SK-N-SH (cell line): Measurements from ENCODE around the gene PPM1B. TPM values are rescaled to one million over a fixed set of nuclear protein-coding genes. Genes with fewer than 3 reads are reported as not detected.

Experiments
- CTCF ChIA-PET: fragments of 300-600, 350-600 bp; formaldehyde crosslinking; extraction: SDS; loops from one replicate; lab custom pipeline; 2021; lab: Yijun Ruan, JAX
- POLR2A ChIA-PET: fragments of 350-600 bp; sonication (Branson Sonifier 250); formaldehyde crosslinking; extraction: SDS; loops from one replicate; lab custom pipeline; 2020; ENCODE audit warnings: antibody characterized with exemption, inconsistent platforms; lab: Yijun Ruan, JAX
- DNase-seq: peaks from one replicate; pipeline ENCODE4 v3.0.0; 2012
- H2AFZ ChIP-seq: fragments of 200-600 bp; sonication (generic); 2 replicates; pipeline ENCODE4 v1.8.1; 2016; ENCODE audit warnings: antibody characterized with exemption, mild to moderate bottlenecking, low read depth
- H3F3A ChIP-seq: fragments of 200-600 bp; sonication (generic); replicated peaks from 2 replicates; pipeline ENCODE3; 2016; ENCODE audit warnings: antibody characterized with exemption, mild to moderate bottlenecking; ENCODE audit not compliant: insufficient read depth
- H3K27ac ChIP-seq, 2 experiments: fragments of 200-500 bp in 1 of 2; fragments of 200-600 bp in 1 of 2; sonication (Bioruptor generic) in 1 of 2; sonication (generic), shearing (Covaris generic) in 1 of 2; 2 replicates each; pipeline versions ENCODE4 v1.5.1 to v1.6.1; 2014 to 2016; ENCODE audit warnings: low read depth in 2 of 2, inconsistent platforms in 1 of 2, low read length in 1 of 2, mild to moderate bottlenecking in 1 of 2, mixed read lengths in 1 of 2
- H3K27me3 ChIP-seq: fragments of 200-600 bp; sonication (generic), shearing (Covaris generic); 2 replicates; pipeline ENCODE4 v1.6.1; 2016; ENCODE audit warnings: mixed run types; ENCODE audit not compliant: insufficient read depth
- H3K36me3 ChIP-seq, 2 experiments: fragments of 200-500 bp in 1 of 2; fragments of 200-600 bp in 1 of 2; sonication (Bioruptor generic) in 1 of 2; sonication (generic) in 1 of 2; replicated peaks in 1 of 2; 2 replicates each; pipeline versions ENCODE3 to v1.5.1; 2014 to 2016; ENCODE audit warnings: low read length in 1 of 2, mild to moderate bottlenecking in 1 of 2; ENCODE audit not compliant: insufficient read depth in 2 of 2, control insufficient read depth in 1 of 2
- H3K4me1 ChIP-seq, 2 experiments: fragments of 200-500 bp in 1 of 2; fragments of 200-600 bp in 1 of 2; sonication (Bioruptor generic) in 1 of 2; sonication (generic), shearing (Covaris generic) in 1 of 2; 2 replicates each; pipeline versions ENCODE4 v1.5.1 to v1.6.1; 2014 to 2016; ENCODE audit warnings: low read depth in 1 of 2, low read length in 1 of 2, mixed run types in 1 of 2; ENCODE audit not compliant: insufficient read depth in 2 of 2, control insufficient read depth in 1 of 2
- H3K4me2 ChIP-seq: fragments of 200-600 bp; sonication (generic), shearing (Covaris generic); 2 replicates; pipeline ENCODE4 v1.6.1; 2017; ENCODE audit warnings: mixed run types
- H3K4me3 ChIP-seq, 2 experiments: fragments of 200-500 bp in 1 of 2; fragments of 200-600 bp in 1 of 2; sonication (Bioruptor generic) in 1 of 2; sonication (generic), shearing (Covaris generic) in 1 of 2; 2 replicates each; pipeline versions ENCODE4 v1.5.1 to v1.8.1; 2014 to 2016; ENCODE audit warnings: low read depth in 2 of 2, inconsistent platforms in 1 of 2, low read length in 1 of 2, mild to moderate bottlenecking in 1 of 2, mixed read lengths in 1 of 2, moderate library complexity in 1 of 2
- H3K79me2 ChIP-seq: fragments of 200-600 bp; sonication (generic); 2 replicates; pipeline ENCODE4 v1.8.1; 2017; ENCODE audit warnings: mild to moderate bottlenecking; ENCODE audit not compliant: insufficient read depth
- H3K9ac ChIP-seq: fragments of 200-600 bp; sonication (generic); 2 replicates; pipeline ENCODE4 v1.6.1; 2017; ENCODE audit warnings: mixed run types
- H3K9me2 ChIP-seq: fragments of 200-600 bp; sonication (generic); 2 replicates; pipeline ENCODE4 v1.6.1; 2017; ENCODE audit warnings: mixed run types
- H3K9me3 ChIP-seq: fragments of 200-600 bp; sonication (generic); 2 replicates; pipeline ENCODE4 v1.6.1; 2017; ENCODE audit warnings: mixed run types, mild to moderate bottlenecking, moderate library complexity
- H4K20me1 ChIP-seq: fragments of 200-600 bp; sonication (generic); 2 replicates; pipeline ENCODE4 v1.6.1; 2017; ENCODE audit warnings: mild to moderate bottlenecking, mixed run types; ENCODE audit not compliant: insufficient read depth
- CHD2 ChIP-seq: fragments of 150-350 bp; IDR thresholded peaks from 2 replicates; pipeline ENCODE4 v1.6.1; 2018; ENCODE audit warnings: low read length; ENCODE audit not compliant: partially characterized antibody
- EZH2phosphoT487 ChIP-seq: fragments of 200-600 bp; sonication (generic); IDR thresholded peaks from 2 replicates; pipeline ENCODE4 v1.6.1; 2017; ENCODE audit warnings: low read depth, mixed run types, mild to moderate bottlenecking, antibody characterized with exemption, moderate library complexity, borderline replicate concordance
- FOXJ3 ChIP-seq: sonication (generic); formaldehyde crosslinking; IDR thresholded peaks from 2 replicates; pipeline ENCODE4 v1.5.1; 2020; ENCODE audit warnings: mild to moderate bottlenecking, missing genetic modification reagents
- GATA2 ChIP-seq: sonication (generic); formaldehyde crosslinking; IDR thresholded peaks from 2 replicates; pipeline ENCODE4 v1.5.0; 2020; ENCODE audit warnings: mild to moderate bottlenecking, missing genetic modification reagents
- IRF3 ChIP-seq: fragments of 150-350 bp; IDR thresholded peaks from 2 replicates; pipeline ENCODE4 v1.6.1; 2016; ENCODE audit warnings: mild to moderate bottlenecking, low read depth, low read length
- JUND ChIP-seq: IDR thresholded peaks from 2 replicates; pipeline ENCODE4 v1.4.0; 2012
- MAX ChIP-seq: IDR thresholded peaks from 2 replicates; pipeline ENCODE4 v1.4.0; 2012; ENCODE audit warnings: low read depth
- MEF2A ChIP-seq: IDR thresholded peaks from 2 replicates; pipeline ENCODE4 v1.4.0; 2012; ENCODE audit warnings: low read depth, borderline replicate concordance
- NFIC ChIP-seq: IDR thresholded peaks from 2 replicates; pipeline ENCODE4 v1.4.0; 2012; ENCODE audit warnings: borderline replicate concordance
- NRF1 ChIP-seq: IDR thresholded peaks from 2 replicates; pipeline ENCODE4 v1.6.1; 2012; ENCODE audit warnings: low read depth, mild to moderate bottlenecking, low read length
- PBX3 ChIP-seq: IDR thresholded peaks from 2 replicates; pipeline ENCODE4; 2012
- POLR2AphosphoS5 ChIP-seq: IDR thresholded peaks from 2 replicates; pipeline ENCODE4 v1.6.1; 2012; ENCODE audit warnings: low read depth, low read length
- RAD21 ChIP-seq: IDR thresholded peaks from 2 replicates; pipeline ENCODE4 v1.6.1; 2012; ENCODE audit warnings: mild to moderate bottlenecking, low read length
- RCOR1 ChIP-seq: fragments of 150-350 bp; IDR thresholded peaks from 2 replicates; pipeline ENCODE4 v1.6.1; 2017; ENCODE audit warnings: antibody characterized with exemption, low read length
- REST ChIP-seq: IDR thresholded peaks from 2 replicates; pipeline ENCODE4 v1.6.1; 2012; ENCODE audit warnings: mild to moderate bottlenecking, low read depth, low read length, moderate library complexity
- WGBS: methylation state at CpG from one replicate; pipeline ENCODE4 v1.1.6; 2017; ENCODE audit warnings: low lambda C conversion rate; 5-methylcytosine and 5-hydroxymethylcytosine counted together
- polyA plus RNA-seq, 3 experiments: library from polyadenylated mRNA; depleted of rRNA; stranded (reverse); fragments of >200 nt; gene quantifications; 2 replicates each; pipeline ENCODE4 v1.2.3, GENCODE V29; 2012

Gene PPM1B
- polyA plus RNA-seq, 1 of the 3 experiments (the other 2 are of a cell fraction), result 16.2 TPM

GRCh38 chr2:44148999-44149398 lies 19.7 kb upstream of the PPM1B start:
- TF ChIP-seq POLR2AphosphoS5, result no peak
- no peak for TF ChIP-seq MAX
- ChIA-PET POLR2A (no interaction called here), CTCF (interaction anchor here (0.7 kb wide), 1 partner anchor 62 kb away, joined by 3 read pairs; no protein-coding TSS in a partner anchor)
- no peak overlapping the region for H3K27ac ChIP-seq
- no peak overlapping the region for H2AFZ ChIP-seq
- no peaks in the 10 kb centered on the region for H3K9me2 ChIP-seq
- H3F3A ChIP-seq, result no peaks in the 10 kb centered on the region
- no peak overlapping the region for H3K9ac ChIP-seq
- no peaks in the 10 kb centered on the region for H3K79me2 ChIP-seq
- H3K4me3 ChIP-seq, result no peak overlapping the region
- no peaks in the 10 kb centered on the region for H3K9me3 ChIP-seq
- H3K4me2 ChIP-seq, result no peak overlapping the region
- no peak for DNase-seq
- H3K36me3 ChIP-seq, result no peaks in the 10 kb centered on the region
- WGBS, result 24% methylated on average over 1 of the region's 1 CpG
- H3K4me1 ChIP-seq, result no peaks in the 10 kb centered on the region
- no peaks in the 10 kb centered on the region for H3K27me3 ChIP-seq
- no peaks in the 10 kb centered on the region for H4K20me1 ChIP-seq

GRCh38 chr2:44150473-44150872 lies 18.2 kb upstream of the PPM1B start:
- H3K4me3 ChIP-seq, result no peak overlapping the region
- H3K27me3 ChIP-seq, result no peaks in the 10 kb centered on the region
- no peaks in the 10 kb centered on the region for H3K9me2 ChIP-seq
- no peaks in the 10 kb centered on the region for H3K79me2 ChIP-seq
- no peak for DNase-seq
- H3K9ac ChIP-seq, result no peak overlapping the region
- H4K20me1 ChIP-seq, result no peaks in the 10 kb centered on the region
- no peak overlapping the region for H3K27ac ChIP-seq
- H3K36me3 ChIP-seq, result no peaks in the 10 kb centered on the region
- peaks cover 8% of the 10 kb centered on the region for H3F3A ChIP-seq
- H3K9me3 ChIP-seq, result no peaks in the 10 kb centered on the region
- WGBS, result 68% methylated on average over 3 of the region's 3 CpGs
- ChIA-PET POLR2A (interaction anchor here (1.3 kb wide), 1 partner anchor 17 kb away, joined by 4 read pairs; no protein-coding TSS in a partner anchor), CTCF (interaction anchor here (0.8 to 1.3 kb wide), 4 partner anchors 9 to 94 kb away, joined by 3 to 4 read pairs (median 3); no protein-coding TSS in a partner anchor)
- no peak overlapping the region for H3K4me2 ChIP-seq
- H2AFZ ChIP-seq, result no peak overlapping the region
- no peaks in the 10 kb centered on the region; a peak in 1 of 4 replicates for H3K4me1 ChIP-seq
- TF ChIP-seq MAX, result no peak

- no peaks in the 10 kb centered on the region for H3K27me3 ChIP-seq
- no peak overlapping the region for H3K27ac ChIP-seq
- H3F3A ChIP-seq, result peaks cover 14% of the 10 kb centered on the region
- DNase-seq, result no peak
- H3K9me2 ChIP-seq, result no peaks in the 10 kb centered on the region
- no peaks in the 10 kb centered on the region for H3K9me3 ChIP-seq
- WGBS, result 86% methylated on average over 8 of the region's 8 CpGs
- CTCF ChIA-PET, result no interaction called here
- H4K20me1 ChIP-seq, result no peaks in the 10 kb centered on the region
- H3K4me2 ChIP-seq, result no peak overlapping the region
- no peak overlapping the region for H3K4me3 ChIP-seq
- no peak overlapping the region for H2AFZ ChIP-seq
- no peaks in the 10 kb centered on the region for H3K79me2 ChIP-seq
- no peaks in the 10 kb centered on the region for H3K36me3 ChIP-seq
- POLR2A ChIA-PET, result no interaction called here
- H3K9ac ChIP-seq, result no peak overlapping the region
- peaks cover 0 to 3% of the 10 kb centered on the region in 2 experiments; a peak in 3 of 4 replicates for H3K4me1 ChIP-seq
- TF ChIP-seq RCOR1 (no peak), NFIC (no peak), PBX3 (no peak), MEF2A (no peak), CHD2 (no peak), IRF3 (no peak), JUND (no peak), REST (no peak), FOXJ3 (CRISPR knock-in tag) (no peak), EZH2phosphoT487 (no peak), RAD21 (no peak), NRF1 (no peak), GATA2 (no peak)
Measured at GRCh38 chr2:44152865-44153669, 15.6 kb upstream of the PPM1B start.
